OCI-M2 (cell line): ENCODE data around the gene LTBP4.

Source experiments
- DNase-seq: peaks from one replicate; lab custom pipeline; 2025; ENCODE audit not compliant: unreplicated experiment; lab: John Stamatoyannopoulos, UW

The LTBP4 gene

DNA sequence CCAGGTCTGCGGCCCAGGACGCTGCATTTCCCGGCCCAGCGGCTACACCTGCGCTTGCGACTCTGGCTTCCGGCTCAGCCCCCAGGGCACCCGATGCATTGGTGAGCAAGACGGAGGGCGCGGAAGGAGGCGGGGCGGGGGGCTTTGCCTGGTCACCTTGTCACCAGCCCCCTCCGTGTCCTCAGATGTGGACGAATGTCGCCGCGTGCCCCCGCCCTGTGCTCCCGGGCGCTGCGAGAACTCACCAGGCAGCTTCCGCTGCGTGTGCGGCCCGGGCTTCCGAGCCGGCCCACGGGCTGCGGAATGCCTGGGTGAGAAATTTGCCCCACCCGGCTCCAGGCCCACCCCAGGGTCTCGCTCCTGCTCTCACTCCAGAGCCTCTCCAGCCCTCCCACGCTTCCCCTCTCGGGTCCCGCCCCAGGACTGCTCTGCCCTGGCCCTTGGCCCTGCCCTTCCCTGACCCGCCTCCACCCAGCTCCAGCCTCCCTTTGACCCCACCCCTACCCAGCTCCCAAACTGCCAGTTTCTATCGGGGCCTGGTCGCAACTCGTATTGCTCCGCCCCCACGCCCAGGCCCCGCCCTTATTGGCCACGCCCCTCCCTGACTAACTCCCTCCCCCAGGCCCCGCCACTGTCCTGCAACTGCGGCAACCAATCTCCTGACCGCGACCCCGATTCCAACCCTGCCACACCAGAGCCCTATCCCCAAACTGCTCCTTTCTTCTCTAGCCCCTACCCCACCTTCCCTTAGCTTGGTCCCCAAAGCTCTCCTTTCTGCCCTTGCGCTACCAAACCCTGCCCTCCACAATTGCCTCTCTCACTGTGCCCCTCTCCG is 8.6 kb downstream of the LTBP4 start:
- DNase-seq, result peak; percentile 67

DNA sequence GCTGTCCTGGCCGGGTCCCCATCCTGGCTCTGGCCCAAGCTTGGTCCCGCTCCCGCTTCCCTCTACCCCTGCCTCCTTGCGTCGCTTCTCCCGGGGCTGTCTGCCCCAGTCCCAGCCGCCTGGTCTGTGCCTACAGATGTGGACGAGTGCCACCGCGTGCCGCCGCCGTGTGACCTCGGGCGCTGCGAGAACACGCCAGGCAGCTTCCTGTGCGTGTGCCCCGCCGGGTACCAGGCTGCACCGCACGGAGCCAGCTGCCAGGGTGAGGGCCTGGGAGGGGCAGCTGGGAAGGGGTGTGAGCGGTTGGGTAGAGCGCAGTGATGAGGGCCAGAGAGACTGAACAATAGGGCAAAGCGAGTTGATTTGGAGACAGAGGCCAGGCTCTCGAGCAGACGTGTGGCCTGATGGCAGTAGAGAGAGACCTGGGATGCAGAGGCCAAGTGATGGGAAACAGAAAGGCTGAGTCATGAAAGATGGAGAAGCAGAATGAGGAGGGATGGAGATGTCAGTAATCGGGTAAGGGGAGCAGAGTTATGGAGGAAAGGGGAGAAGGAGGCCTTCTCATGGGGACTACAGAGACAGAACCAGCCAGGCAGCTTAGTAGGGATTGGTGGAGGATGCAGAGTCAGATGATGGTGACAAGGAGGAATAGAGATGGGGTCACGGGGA is 9.4 kb downstream of the LTBP4 start:
- no peak for DNase-seq

DNA sequence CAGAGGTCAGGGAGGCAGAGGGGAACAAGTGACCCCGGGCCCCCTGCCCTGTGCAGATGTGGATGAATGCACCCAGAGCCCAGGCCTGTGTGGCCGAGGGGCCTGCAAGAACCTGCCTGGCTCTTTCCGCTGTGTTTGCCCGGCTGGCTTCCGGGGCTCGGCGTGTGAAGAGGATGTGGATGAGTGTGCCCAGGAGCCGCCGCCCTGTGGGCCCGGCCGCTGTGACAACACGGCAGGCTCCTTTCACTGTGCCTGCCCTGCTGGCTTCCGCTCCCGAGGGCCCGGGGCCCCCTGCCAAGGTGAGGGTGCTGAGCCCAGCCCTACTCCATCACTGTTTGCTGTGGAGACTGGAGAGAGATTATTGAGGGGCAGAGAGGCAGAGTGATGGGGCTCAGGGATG is 9.9 kb downstream of the LTBP4 start:
- DNase-seq, result no peak

GRCh38 chr19:40611900-40612698 is 10.9 kb downstream of the LTBP4 start:
- no peak for DNase-seq

DNA sequence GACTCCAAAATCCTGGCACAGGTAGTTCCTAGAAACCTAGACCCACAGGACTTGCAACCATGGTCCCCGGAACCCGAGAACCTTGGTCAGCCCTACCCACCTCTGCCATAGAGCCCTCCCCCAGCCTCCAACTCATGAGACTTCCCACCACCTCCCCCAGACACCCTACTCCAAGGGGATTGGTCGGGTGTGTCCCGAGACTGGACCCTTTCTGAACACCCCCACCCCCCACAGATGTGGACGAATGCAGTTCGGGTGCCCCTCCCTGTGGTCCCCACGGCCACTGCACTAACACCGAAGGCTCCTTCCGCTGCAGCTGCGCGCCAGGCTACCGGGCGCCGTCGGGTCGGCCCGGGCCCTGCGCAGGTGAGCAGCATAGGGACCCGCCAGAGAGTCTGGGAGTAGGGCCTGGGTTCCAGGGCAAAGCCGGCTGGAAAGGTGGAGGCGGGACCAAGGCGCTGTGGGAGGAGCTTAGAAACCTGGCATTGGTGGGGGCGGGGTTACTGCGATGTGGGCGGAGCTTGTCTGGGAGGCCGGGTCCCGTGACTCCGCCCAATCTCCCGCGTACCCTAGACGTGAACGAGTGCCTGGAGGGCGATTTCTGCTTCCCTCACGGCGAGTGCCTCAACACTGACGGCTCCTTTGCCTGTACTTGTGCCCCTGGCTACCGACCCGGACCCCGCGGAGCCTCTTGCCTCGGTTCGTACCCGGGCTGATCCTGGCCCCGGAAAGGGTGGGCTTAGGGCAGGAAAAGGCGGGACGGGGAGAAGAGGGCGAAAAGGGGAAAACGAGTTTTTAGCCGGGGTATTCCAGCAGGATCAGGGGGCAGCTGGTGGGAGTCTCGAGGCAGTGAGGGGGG is 11.9 kb downstream of the LTBP4 start:
- no peak for DNase-seq

- DNase-seq, result peak; percentile 75
Measured at GRCh38 chr19:40613690-40614621, 12.8 kb downstream of the LTBP4 start.

GRCh38 chr19:40614622-40615411 is 13.6 kb downstream of the LTBP4 start:
- DNase-seq, result peak; percentile 92

- no peak for DNase-seq
Measured at GRCh38 chr19:40616178-40616577, 15.0 kb downstream of the LTBP4 start.

- no peak for DNase-seq
Measured at GRCh38 chr19:40616941-40617340, 15.8 kb downstream of the LTBP4 start.

DNA sequence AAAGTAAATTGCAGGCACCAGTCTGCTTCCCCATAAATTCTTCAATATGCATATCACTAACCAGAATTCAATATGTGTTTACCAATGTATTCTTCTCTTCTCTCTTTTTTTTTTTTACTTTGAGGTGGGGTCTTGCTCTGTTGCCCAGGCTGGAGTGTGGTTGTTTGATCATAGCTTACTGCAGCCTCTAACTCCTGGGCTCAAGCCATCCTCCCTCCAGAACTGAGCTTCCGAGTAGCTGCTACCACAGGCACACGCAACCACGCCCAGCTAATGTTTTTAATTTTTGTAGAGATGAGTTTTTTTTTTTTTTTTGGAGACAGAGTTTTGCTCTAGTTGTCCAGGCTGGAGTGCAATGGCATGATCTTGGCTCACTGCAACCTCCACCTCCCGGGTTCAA is 16.8 kb downstream of the LTBP4 start:
- DNase-seq, result no peak

DNA sequence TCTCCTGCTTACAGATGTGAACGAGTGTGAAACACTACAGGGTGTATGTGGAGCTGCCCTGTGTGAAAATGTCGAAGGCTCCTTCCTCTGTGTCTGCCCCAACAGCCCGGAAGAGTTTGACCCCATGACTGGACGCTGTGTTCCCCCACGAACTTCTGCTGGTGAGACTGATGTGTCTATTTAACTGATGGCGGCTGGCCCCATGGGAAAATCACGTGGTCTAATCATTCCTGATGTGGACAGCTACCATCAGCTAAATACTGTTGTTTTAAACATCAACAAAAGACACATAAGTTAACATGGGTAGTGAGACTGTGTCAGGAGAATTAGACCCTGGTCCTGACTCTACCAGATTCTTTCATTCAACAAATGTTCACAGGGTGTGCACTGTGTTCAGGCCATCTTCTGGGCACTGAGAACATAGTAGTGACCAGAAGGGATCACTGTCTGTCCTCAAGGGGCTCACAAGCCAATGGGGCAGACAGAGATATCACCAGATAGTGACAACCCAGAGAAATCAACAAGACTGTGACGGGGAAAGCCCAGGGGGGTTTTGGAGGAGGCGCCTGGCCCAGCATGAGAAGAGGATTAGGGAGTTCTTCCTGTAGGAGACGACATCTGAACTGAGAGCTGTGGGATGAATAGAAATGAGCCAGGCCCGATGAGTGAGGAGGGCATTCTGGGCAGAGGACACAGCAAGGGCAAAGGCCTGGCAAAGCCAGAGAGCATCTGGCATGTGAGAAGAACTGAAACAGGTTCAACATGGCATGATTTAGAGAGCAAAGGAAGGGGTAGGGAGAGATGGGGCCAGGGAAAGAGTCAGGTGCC is 18.4 kb downstream of the LTBP4 start:
- DNase-seq, result no peak

DNA sequence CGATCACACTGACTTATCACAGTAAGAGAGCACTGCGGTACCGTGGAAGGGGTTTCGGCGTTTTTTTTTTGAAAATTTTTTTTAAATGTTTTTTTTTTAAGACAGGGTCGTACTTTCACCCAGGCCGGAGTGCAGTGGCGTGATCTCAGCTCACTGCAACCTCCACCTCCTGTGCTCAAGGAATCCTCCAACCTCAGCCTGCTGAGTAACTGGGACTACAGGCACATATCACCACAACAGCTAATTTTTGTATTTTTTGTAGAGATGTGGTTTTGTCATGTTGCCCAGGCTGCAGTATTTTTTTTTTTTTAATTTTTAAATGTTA is 19.0 kb downstream of the LTBP4 start:
- no peak for DNase-seq

DNA sequence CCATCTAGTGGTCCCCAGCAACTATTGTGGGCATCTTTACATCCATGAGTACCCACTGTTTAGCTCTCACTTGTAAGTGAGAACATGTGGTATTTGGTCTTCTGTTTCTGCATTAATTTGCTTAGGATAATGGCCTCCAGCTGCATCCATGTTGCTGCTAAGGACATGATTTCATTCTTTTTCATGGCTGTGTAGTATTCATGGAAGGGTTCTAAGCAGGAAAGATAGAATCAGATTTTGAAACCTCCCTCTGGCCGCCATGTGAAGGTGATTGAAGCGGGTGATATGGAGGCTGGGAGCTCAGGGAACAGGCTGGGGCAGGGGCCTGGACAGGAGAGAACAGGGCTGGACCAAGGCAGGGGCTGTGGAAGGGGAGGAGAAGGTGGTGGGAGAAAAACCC is 20.1 kb downstream of the LTBP4 start:
- DNase-seq, result no peak

- no peak for DNase-seq
Measured at GRCh38 chr19:40621966-40622772, 21.0 kb downstream of the LTBP4 start.

DNA sequence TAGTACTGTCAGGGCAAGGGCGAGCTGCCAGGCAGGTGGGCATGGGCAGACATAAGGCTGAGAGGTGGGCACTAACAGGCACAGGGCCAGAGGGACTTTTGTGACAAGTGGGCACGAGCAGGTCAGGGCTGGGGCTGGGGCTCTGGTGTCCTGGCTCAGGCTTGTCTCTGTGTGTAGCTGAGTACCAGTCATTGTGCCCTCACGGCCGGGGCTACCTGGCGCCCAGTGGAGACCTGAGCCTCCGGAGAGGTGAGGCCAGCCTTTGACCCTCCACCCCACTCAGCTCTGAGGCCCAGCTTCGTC is 21.6 kb downstream of the LTBP4 start:
- no peak for DNase-seq

DNA sequence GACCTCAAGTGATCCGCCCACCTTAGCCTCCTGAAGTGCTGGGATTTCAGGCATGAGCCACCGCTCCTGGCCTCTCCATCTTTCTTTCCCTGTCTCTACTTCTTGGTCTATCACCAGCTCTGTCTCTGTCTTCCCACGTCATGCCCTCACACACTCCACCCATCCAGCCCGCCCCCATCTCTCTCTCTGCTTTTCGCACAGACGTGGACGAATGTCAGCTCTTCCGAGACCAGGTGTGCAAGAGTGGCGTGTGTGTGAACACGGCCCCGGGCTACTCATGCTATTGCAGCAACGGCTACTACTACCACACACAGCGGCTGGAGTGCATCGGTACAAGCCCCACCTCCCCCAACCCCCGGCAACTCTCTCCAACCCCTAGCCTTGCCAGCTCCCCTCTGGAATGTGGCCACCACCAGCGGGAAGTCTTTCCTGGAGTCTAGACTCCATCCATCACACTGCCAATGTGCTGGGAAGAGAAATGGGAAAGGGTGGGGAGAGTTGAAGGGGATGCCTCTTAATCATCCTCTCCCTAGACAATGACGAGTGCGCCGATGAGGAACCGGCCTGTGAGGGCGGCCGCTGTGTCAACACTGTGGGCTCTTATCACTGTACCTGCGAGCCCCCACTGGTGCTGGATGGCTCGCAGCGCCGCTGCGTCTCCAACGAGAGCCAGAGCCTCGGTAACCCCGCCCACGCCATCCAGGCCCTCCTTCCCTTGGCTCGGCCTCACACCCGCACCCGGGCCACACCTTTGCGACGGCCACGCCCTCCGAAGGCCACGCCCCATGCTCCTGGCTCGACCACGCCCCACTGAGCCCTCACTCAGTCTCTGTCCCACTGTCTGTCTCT is 22.5 kb downstream of the LTBP4 start:
- no peak for DNase-seq
